Measurements from ENCODE around the gene RAB37. TPM values are rescaled to one million over a fixed set of nuclear protein-coding genes. Genes with fewer than 3 reads are reported as not detected.

The RAB37 gene
- polyA plus RNA-seq, 1 donor from 2014 or later, result not detected

GRCh38 chr17:74773414-74773813 lies 36.4 kb downstream of the RAB37 start:
- peaks cover 7% of the 10 kb centered on the region for H3K36me3 ChIP-seq (ENCODE audit: insufficient read depth, low read length)
- no peaks in the 10 kb centered on the region for H3K9me2 ChIP-seq (ENCODE audit: insufficient read depth, low read length)
- no peak overlapping the region for H2AFZ ChIP-seq (ENCODE audit: low read depth, low read length)
- no peaks in the 10 kb centered on the region for H4K20me1 ChIP-seq (ENCODE audit: insufficient read depth)
- H3K27me3 ChIP-seq (ENCODE audit: insufficient read depth, low read depth, low read length), result no peaks in the 10 kb centered on the region
- H3K4me2 ChIP-seq (ENCODE audit: low read length), result no peak overlapping the region
- no peaks in the 10 kb centered on the region for H3K9me3 ChIP-seq (ENCODE audit: low read length)
- no peaks in the 10 kb centered on the region for H3F3A ChIP-seq (ENCODE audit: insufficient read depth, low read length, poor library complexity, severe bottlenecking)
- no peak overlapping the region for H3K9ac ChIP-seq (ENCODE audit: low read length)
- H3K27ac ChIP-seq (ENCODE audit: low read length), result no peak overlapping the region
- TF ChIP-seq RAD21 (conservative IDR thresholded peaks at IDR 0.05), result no peak
- no peak for TF ChIP-seq CTCF (IDR thresholded peaks at IDR 0.05; ENCODE audit: poor library complexity, severe bottlenecking)
- no peak for TF ChIP-seq EP300 (conservative IDR thresholded peaks at IDR 0.05; ENCODE audit: poor library complexity, severe bottlenecking)
- TF ChIP-seq, protein P1, sequence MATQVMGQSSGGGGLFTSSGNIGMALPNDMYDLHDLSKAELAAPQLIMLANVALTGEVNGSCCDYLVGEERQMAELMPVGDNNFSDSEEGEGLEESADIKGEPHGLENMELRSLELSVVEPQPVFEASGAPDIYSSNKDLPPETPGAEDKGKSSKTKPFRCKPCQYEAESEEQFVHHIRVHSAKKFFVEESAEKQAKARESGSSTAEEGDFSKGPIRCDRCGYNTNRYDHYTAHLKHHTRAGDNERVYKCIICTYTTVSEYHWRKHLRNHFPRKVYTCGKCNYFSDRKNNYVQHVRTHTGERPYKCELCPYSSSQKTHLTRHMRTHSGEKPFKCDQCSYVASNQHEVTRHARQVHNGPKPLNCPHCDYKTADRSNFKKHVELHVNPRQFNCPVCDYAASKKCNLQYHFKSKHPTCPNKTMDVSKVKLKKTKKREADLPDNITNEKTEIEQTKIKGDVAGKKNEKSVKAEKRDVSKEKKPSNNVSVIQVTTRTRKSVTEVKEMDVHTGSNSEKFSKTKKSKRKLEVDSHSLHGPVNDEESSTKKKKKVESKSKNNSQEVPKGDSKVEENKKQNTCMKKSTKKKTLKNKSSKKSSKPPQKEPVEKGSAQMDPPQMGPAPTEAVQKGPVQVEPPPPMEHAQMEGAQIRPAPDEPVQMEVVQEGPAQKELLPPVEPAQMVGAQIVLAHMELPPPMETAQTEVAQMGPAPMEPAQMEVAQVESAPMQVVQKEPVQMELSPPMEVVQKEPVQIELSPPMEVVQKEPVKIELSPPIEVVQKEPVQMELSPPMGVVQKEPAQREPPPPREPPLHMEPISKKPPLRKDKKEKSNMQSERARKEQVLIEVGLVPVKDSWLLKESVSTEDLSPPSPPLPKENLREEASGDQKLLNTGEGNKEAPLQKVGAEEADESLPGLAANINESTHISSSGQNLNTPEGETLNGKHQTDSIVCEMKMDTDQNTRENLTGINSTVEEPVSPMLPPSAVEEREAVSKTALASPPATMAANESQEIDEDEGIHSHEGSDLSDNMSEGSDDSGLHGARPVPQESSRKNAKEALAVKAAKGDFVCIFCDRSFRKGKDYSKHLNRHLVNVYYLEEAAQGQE (IDR thresholded peaks at IDR 0.05; ENCODE audit: borderline replicate concordance), result no peak
- no peak for TF ChIP-seq SMC3 (conservative IDR thresholded peaks at IDR 0.05; ENCODE audit: poor library complexity)
- TF ChIP-seq MXI1 (conservative IDR thresholded peaks at IDR 0.05; ENCODE audit: poor library complexity, severe bottlenecking), result no peak
- TF ChIP-seq TAF1 (IDR thresholded peaks at IDR 0.05; ENCODE audit: low read depth), result no peak
- no peak for TF ChIP-seq POLR2AphosphoS5 (IDR thresholded peaks at IDR 0.05)
- no peak for TF ChIP-seq EZH2 (IDR thresholded peaks at IDR 0.05; ENCODE audit: borderline replicate concordance, insufficient read depth, low read length, poor library complexity, severe bottlenecking)
- no peak overlapping the region for H3K4me3 ChIP-seq (ENCODE audit: low read length)
- H3K79me2 ChIP-seq (replicated peaks; ENCODE audit: insufficient read depth, low read length), result peaks cover 18% of the 10 kb centered on the region

- H3K4me2 ChIP-seq (ENCODE audit: low read length), result no peak overlapping the region
These were observed 36.8 kb downstream of the RAB37 start for GRCh38 chr17:74773871-74774286.

More at GRCh38 chr17:74773871-74774286, 36.8 kb downstream of the RAB37 start:
- H3K36me3 ChIP-seq (ENCODE audit: insufficient read depth, low read length), result peaks cover 7% of the 10 kb centered on the region
- H3K27me3 ChIP-seq (ENCODE audit: insufficient read depth, low read depth, low read length), result no peaks in the 10 kb centered on the region
- no peak overlapping the region for H3K27ac ChIP-seq (ENCODE audit: low read length)
- H3F3A ChIP-seq (ENCODE audit: insufficient read depth, low read length, poor library complexity, severe bottlenecking), result no peaks in the 10 kb centered on the region
- no peaks in the 10 kb centered on the region for H3K9me3 ChIP-seq (ENCODE audit: low read length)
- no peaks in the 10 kb centered on the region for H4K20me1 ChIP-seq (ENCODE audit: insufficient read depth)
- no peak for TF ChIP-seq POLR2AphosphoS5 (IDR thresholded peaks at IDR 0.05)
- no peak for TF ChIP-seq EZH2 (IDR thresholded peaks at IDR 0.05; ENCODE audit: borderline replicate concordance, insufficient read depth, low read length, poor library complexity, severe bottlenecking)
- no peak for TF ChIP-seq EP300 (conservative IDR thresholded peaks at IDR 0.05; ENCODE audit: poor library complexity, severe bottlenecking)
- no peak for TF ChIP-seq TAF1 (IDR thresholded peaks at IDR 0.05; ENCODE audit: low read depth)
- TF ChIP-seq SMC3 (conservative IDR thresholded peaks at IDR 0.05; ENCODE audit: poor library complexity), result no peak
- TF ChIP-seq, protein P1 (IDR thresholded peaks at IDR 0.05; ENCODE audit: borderline replicate concordance), result no peak
- no peak for TF ChIP-seq RAD21 (conservative IDR thresholded peaks at IDR 0.05)
- no peak for TF ChIP-seq MXI1 (conservative IDR thresholded peaks at IDR 0.05; ENCODE audit: poor library complexity, severe bottlenecking)
- TF ChIP-seq CTCF (IDR thresholded peaks at IDR 0.05; ENCODE audit: poor library complexity, severe bottlenecking), result no peak
- H3K4me3 ChIP-seq (ENCODE audit: low read length), result no peak overlapping the region
- H3K79me2 ChIP-seq (replicated peaks; ENCODE audit: insufficient read depth, low read length), result peaks cover 20% of the 10 kb centered on the region
- no peak overlapping the region for H3K9ac ChIP-seq (ENCODE audit: low read length)
- H2AFZ ChIP-seq (ENCODE audit: low read depth, low read length), result no peak overlapping the region
- no peaks in the 10 kb centered on the region for H3K9me2 ChIP-seq (ENCODE audit: insufficient read depth, low read length)
